ENCODE results near the gene LLGL2.
"Not testable (repeated sequence)": the region's sequence is repeated elsewhere in the genome, so short reads cannot be mapped to it uniquely, and the experiment has no call there.

Gene LLGL2

GRCh38 chr17:75524970-75525805 is at the start of gene LLGL2:
Gene LLGL2, plus strand, starts transcription at chr17:75525697. Its CDS starts 17,730 bp downstream, at chr17:75543427.
- DNase-seq (ENCODE audit: low read depth in 2 of 2, low spot score in 1 of 2), result peak; percentile 50 to 65

GRCh38 chr17:75475851-75476250 is 49.6 kb upstream of the LLGL2 start:
- DNase-seq (ENCODE audit: low read depth in 2 of 2, low spot score in 1 of 2), result no peak

GRCh38 chr17:75476271-75476671 is 49.2 kb upstream of the LLGL2 start:
- no peak for DNase-seq (ENCODE audit: low read depth in 2 of 2, low spot score in 1 of 2)

GRCh38 chr17:75476752-75477489 is 48.6 kb upstream of the LLGL2 start:
- DNase-seq (ENCODE audit: low read depth in 2 of 2, low spot score in 1 of 2), result no peak

GRCh38 chr17:75477490-75477862 is 48.0 kb upstream of the LLGL2 start:
- not testable (repeated sequence) for DNase-seq (ENCODE audit: low read depth in 2 of 2, low spot score in 1 of 2)

- DNase-seq (ENCODE audit: low read depth in 2 of 2, low spot score in 1 of 2), result no peak
Observed at GRCh38 chr17:75478508-75478907, 47.0 kb upstream of the LLGL2 start.

GRCh38 chr17:75480281-75480680 is 45.2 kb upstream of the LLGL2 start:
- no peak for DNase-seq (ENCODE audit: low read depth in 2 of 2, low spot score in 1 of 2)

- no peak for DNase-seq (ENCODE audit: low read depth in 2 of 2, low spot score in 1 of 2)
Observed at GRCh38 chr17:75481194-75482068, 44.1 kb upstream of the LLGL2 start.

GRCh38 chr17:75482098-75482942 is 43.2 kb upstream of the LLGL2 start:
- no peak for DNase-seq (ENCODE audit: low read depth in 2 of 2, low spot score in 1 of 2)

- no peak for DNase-seq (ENCODE audit: low read depth in 2 of 2, low spot score in 1 of 2)
Observed at GRCh38 chr17:75485688-75486087, 39.8 kb upstream of the LLGL2 start.

- DNase-seq (ENCODE audit: low read depth in 2 of 2, low spot score in 1 of 2), result no peak
Observed at GRCh38 chr17:75486151-75486550, 39.3 kb upstream of the LLGL2 start.

- DNase-seq (ENCODE audit: low read depth in 2 of 2, low spot score in 1 of 2), result no peak
Observed at GRCh38 chr17:75486951-75487350, 38.5 kb upstream of the LLGL2 start.

GRCh38 chr17:75487351-75488070 is 38.0 kb upstream of the LLGL2 start:
- DNase-seq (ENCODE audit: low read depth in 2 of 2, low spot score in 1 of 2), result peak; percentile 3 to 10

GRCh38 chr17:75488693-75489510 is 36.6 kb upstream of the LLGL2 start:
- DNase-seq (ENCODE audit: low read depth in 2 of 2, low spot score in 1 of 2), result no peak

- no peak for DNase-seq (ENCODE audit: low read depth in 2 of 2, low spot score in 1 of 2)
Observed at GRCh38 chr17:75489511-75489955, 36.0 kb upstream of the LLGL2 start.

GRCh38 chr17:75490173-75490743 is 35.2 kb upstream of the LLGL2 start:
- no peak for DNase-seq (ENCODE audit: low read depth in 2 of 2, low spot score in 1 of 2)

- DNase-seq (ENCODE audit: low read depth in 2 of 2, low spot score in 1 of 2), result no peak
Observed at GRCh38 chr17:75490953-75491649, 34.4 kb upstream of the LLGL2 start.

- no peak for DNase-seq (ENCODE audit: low read depth in 2 of 2, low spot score in 1 of 2)
Observed at GRCh38 chr17:75491680-75492079, 33.8 kb upstream of the LLGL2 start.

Measured in stimulated activated CD8-positive, alpha-beta memory T cell treated with anti-CD3 and anti-CD28 coated beads, Interleukin-4, amount 100 ng/mL, for 4 hours (primary cell).